ENCODE data around the gene CDK15. TPM values are rescaled to one million over a fixed set of nuclear protein-coding genes. Genes with fewer than 3 reads are reported as not detected.

The CDK15 gene
- total and polyA plus RNA-seq, 2 experiments from 2014 or later, result 0.27 TPM; not detected in 1

- Mint-ChIP-seq H3K27me3 (ENCODE audit: insufficient read depth, low read depth, poor library complexity) (peaks cover 1% of the 10 kb centered on the region), H3K4me3 (no peak overlapping the region), H3K4me1 (peaks cover 19% of the 10 kb centered on the region), H3K27ac (no peak overlapping the region), H3K36me3 (ENCODE audit: low read depth) (no peaks in the 10 kb centered on the region), H3K9me3 (no peaks in the 10 kb centered on the region)
- Histone ChIP-seq H3K27ac (ENCODE audit: low read depth) (no peak overlapping the region), H4K20me1 (replicated peaks; ENCODE audit: insufficient read depth) (no peaks in the 10 kb centered on the region), H2AFZ (no peak overlapping the region), H3K4me1 (ENCODE audit: insufficient read depth) (peaks cover 15% of the 10 kb centered on the region), H3K4me3 (no peak overlapping the region), H3K9me2 (ENCODE audit: insufficient read depth) (peaks cover 9% of the 10 kb centered on the region; the same call in 1 of the 2 replicates), H3K36me3 (ENCODE audit: insufficient read depth) (no peaks in the 10 kb centered on the region), H3K79me2 (replicated peaks; ENCODE audit: insufficient read depth) (no peaks in the 10 kb centered on the region), H3K27me3 (ENCODE audit: insufficient read depth) (no peaks in the 10 kb centered on the region), H3F3A (replicated peaks; ENCODE audit: low read depth) (peaks cover 5% of the 10 kb centered on the region; the same call in 1 of the 2 replicates), H3K4me2 (no peak overlapping the region)
- ATAC-seq, result no peak
- TF ChIP-seq STAT1 (IDR thresholded peaks at IDR 0.05; ENCODE audit: unreplicated experiment) (no peak), POLR2AphosphoS5 (IDR thresholded peaks at IDR 0.05; ENCODE audit: low read depth) (no peak), REST (IDR thresholded peaks at IDR 0.05; ENCODE audit: unreplicated experiment) (no peak), EZH2phosphoT487 (IDR thresholded peaks at IDR 0.05; ENCODE audit: unreplicated experiment) (no peak), NANOG (IDR thresholded peaks at IDR 0.05; ENCODE audit: borderline replicate concordance) (no peak), CREB1 (CRISPR knock-in tag; IDR thresholded peaks at IDR 0.05; ENCODE audit: low read depth) (no peak), JUNB (IDR thresholded peaks at IDR 0.05; ENCODE audit: unreplicated experiment) (no peak)
- DNase-seq (ENCODE audit: low spot score), result no peak
These were observed 33.4 kb downstream of the CDK15 start for GRCh38 chr2:201839727-201840126.

- no peak overlapping the region for H3K4me3 ChIP-seq
- no peak for ATAC-seq
- TF ChIP-seq NANOG (IDR thresholded peaks at IDR 0.05; ENCODE audit: borderline replicate concordance), result no peak
- TF ChIP-seq EZH2phosphoT487 (IDR thresholded peaks at IDR 0.05; ENCODE audit: unreplicated experiment), result no peak
- no peak for TF ChIP-seq POLR2AphosphoS5 (IDR thresholded peaks at IDR 0.05; ENCODE audit: low read depth)
- TF ChIP-seq CTCF (conservative IDR thresholded peaks at IDR 0.05; ENCODE audit: low read depth in 2 of 2), result no peak
- TF ChIP-seq STAT1 (IDR thresholded peaks at IDR 0.05; ENCODE audit: unreplicated experiment), result no peak
- no peak for TF ChIP-seq JUNB (IDR thresholded peaks at IDR 0.05; ENCODE audit: unreplicated experiment)
- TF ChIP-seq CREB1 (CRISPR knock-in tag; IDR thresholded peaks at IDR 0.05; ENCODE audit: low read depth), result no peak
- TF ChIP-seq ZNF331 (CRISPR knock-in tag; IDR thresholded peaks at IDR 0.05; ENCODE audit: low read depth), result no peak
- no peak for TF ChIP-seq REST (IDR thresholded peaks at IDR 0.05; ENCODE audit: unreplicated experiment)
- TF ChIP-seq EZH2 (IDR thresholded peaks at IDR 0.05; ENCODE audit: low read depth, unreplicated experiment), result no peak
- TF ChIP-seq ETS1 (IDR thresholded peaks at IDR 0.05), result no peak
- no peak for TF ChIP-seq ZNF114 (CRISPR knock-in tag; IDR thresholded peaks at IDR 0.05)
These were observed 34.4 kb downstream of the CDK15 start for GRCh38 chr2:201840726-201841125.

More at GRCh38 chr2:201840726-201841125, 34.4 kb downstream of the CDK15 start:
- H3K27me3 Mint-ChIP-seq (ENCODE audit: insufficient read depth, low read depth, poor library complexity), result peaks cover 1% of the 10 kb centered on the region
- H3K36me3 Mint-ChIP-seq (ENCODE audit: low read depth), result no peaks in the 10 kb centered on the region
- H3K4me2 ChIP-seq, result no peak overlapping the region
- H3K36me3 ChIP-seq (ENCODE audit: insufficient read depth), result no peaks in the 10 kb centered on the region
- H3K4me3 Mint-ChIP-seq, result no peak overlapping the region
- no peaks in the 10 kb centered on the region for H3K79me2 ChIP-seq (replicated peaks; ENCODE audit: insufficient read depth)
- no peaks in the 10 kb centered on the region for H3F3A ChIP-seq (replicated peaks; ENCODE audit: low read depth)
- H3K27ac Mint-ChIP-seq, result no peak overlapping the region
- H3K9me3 Mint-ChIP-seq, result no peaks in the 10 kb centered on the region
- peaks cover 19% of the 10 kb centered on the region for H3K4me1 Mint-ChIP-seq
- no peaks in the 10 kb centered on the region for H3K9me2 ChIP-seq (ENCODE audit: insufficient read depth)
- H4K20me1 ChIP-seq (replicated peaks; ENCODE audit: insufficient read depth), result no peaks in the 10 kb centered on the region
- H3K4me1 ChIP-seq (ENCODE audit: insufficient read depth), result peaks cover 15% of the 10 kb centered on the region
- H2AFZ ChIP-seq, result no peak overlapping the region
- no peak for DNase-seq (ENCODE audit: low spot score)
- H3K27ac ChIP-seq (ENCODE audit: low read depth), result no peak overlapping the region
- no peaks in the 10 kb centered on the region for H3K27me3 ChIP-seq (ENCODE audit: insufficient read depth)
